HG03039 (cell line): ENCODE measurements around the gene PDE6A.
A peak's percentile ranks its signal among the peaks of the same experiment; 100 is the strongest.
"Not testable (repeated sequence)": the region's sequence is repeated elsewhere in the genome, so short reads cannot be mapped to it uniquely, and the experiment has no call there.

Source experiments
- ATAC-seq: cut with Tn5 transposase; IDR thresholded peaks from one replicate; pipeline ENCODE4 v1.9.1; 2021; ENCODE audit warnings: mild to moderate bottlenecking, moderate library complexity; ENCODE audit not compliant: unreplicated experiment

PDE6A gene

DNA sequence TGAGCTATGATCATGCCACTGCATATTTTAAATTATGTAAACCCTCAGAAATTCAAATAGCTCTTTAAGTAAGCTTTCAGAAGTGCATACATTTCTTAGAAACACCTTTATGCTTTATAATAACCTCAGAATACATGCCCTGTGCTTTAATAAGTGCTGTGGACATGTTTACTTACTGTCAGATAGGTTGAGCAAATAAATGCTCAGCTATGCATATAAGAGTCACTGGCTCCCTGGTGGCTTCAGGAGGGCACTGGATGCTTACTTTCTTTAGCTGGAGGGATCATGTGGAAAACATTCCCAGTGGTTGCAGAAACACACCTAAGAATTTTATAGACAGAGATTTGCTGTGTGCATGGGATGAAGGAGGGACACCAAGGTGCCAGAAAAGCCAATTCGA is 74.4 kb downstream of the PDE6A start:
- ATAC-seq, result no peak

DNA sequence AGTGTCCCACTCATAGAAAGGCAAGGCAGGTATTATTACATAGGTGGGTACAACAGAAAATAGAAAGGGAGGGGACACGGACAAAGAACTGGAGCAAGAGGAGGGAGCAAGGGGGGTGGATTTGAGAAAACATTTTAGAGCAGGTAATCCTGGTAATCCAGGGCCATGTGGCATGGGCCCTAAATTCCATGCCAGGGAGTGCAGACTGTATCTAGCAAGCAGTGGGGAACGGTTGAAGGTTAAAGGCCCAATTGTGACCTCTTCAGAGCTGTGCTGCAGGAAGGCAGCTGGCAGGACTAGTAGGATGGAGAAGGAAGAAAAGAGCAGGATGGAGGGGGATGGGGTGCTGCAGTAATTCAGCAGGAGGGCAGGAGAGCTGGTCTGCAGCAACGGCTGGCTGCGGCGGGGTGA is 75.2 kb downstream of the PDE6A start:
- ATAC-seq, result no peak

DNA sequence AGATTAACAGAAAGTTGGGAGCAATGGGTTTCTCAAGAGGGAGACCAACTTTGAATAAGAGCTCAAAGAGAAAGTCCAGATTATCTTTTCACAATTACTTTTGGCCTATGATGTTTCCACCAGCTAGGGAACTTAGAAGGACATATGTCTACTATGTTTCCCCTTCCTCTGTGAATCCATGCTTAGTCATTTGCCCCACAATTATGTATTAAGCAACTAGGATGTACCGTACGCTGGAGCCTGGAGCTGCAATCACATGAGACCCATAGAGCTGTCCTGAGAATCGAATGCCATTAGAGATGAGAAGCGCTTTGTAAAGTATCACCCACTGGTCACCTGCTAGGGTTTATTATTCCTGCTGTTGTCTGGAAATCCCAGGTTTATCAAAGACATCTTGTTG is 78.8 kb downstream of the PDE6A start:
- ATAC-seq, result no peak

- ATAC-seq, result no peak
Measured at GRCh38 chr5:149863830-149864229, 80.8 kb downstream of the PDE6A start.

DNA sequence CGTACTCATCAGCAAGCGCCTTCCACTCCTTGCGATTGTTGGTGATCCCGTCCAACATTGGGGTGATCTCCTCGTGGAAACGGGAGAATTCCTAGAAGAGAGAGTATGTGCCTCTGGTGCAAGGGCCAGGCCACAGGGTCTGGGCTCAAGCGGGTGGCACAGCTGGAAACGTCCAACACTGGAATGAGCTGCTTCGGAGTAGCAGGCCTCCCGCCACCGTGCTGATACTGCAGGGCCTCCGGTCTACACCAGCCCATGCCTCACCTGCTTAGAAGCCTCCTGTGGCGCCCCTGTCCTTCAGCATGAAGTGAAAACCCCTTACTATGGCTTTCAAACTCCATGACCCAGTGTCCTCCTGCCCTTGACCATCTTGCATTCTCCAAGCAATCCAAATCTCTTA is 81.4 kb downstream of the PDE6A start:
- no peak for ATAC-seq

GRCh38 chr5:149860801-149861322 is 83.7 kb downstream of the PDE6A start:
- ATAC-seq, result peak; percentile 77

- no peak for ATAC-seq
Measured at GRCh38 chr5:149859746-149860145, 84.8 kb downstream of the PDE6A start.

- not testable (repeated sequence) for ATAC-seq
Measured at GRCh38 chr5:149858481-149858880, 86.1 kb downstream of the PDE6A start.

- ATAC-seq, result no peak
Measured at GRCh38 chr5:149857499-149857898, 87.1 kb downstream of the PDE6A start.

- ATAC-seq, result no peak
Measured at GRCh38 chr5:149855366-149855765, 89.2 kb downstream of the PDE6A start.

DNA sequence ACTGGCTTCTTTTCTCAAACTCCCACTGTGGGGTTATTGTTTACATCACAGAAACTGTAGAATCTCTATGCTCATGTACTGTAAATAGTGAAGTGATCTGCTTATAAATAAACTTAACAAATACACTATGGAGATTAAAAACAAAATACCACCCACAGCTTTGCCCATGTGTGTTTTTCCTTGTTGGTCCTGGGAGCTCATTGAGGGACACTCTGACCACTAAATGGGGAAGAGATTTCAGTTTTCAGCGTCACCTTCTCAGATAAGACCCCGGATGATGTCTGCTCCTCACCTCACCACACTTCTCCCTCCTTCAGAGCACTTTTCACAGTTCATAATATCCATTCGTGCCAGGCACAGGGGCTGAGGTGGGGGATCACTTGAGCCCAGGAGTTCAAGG is 89.7 kb downstream of the PDE6A start:
- no peak for ATAC-seq

DNA sequence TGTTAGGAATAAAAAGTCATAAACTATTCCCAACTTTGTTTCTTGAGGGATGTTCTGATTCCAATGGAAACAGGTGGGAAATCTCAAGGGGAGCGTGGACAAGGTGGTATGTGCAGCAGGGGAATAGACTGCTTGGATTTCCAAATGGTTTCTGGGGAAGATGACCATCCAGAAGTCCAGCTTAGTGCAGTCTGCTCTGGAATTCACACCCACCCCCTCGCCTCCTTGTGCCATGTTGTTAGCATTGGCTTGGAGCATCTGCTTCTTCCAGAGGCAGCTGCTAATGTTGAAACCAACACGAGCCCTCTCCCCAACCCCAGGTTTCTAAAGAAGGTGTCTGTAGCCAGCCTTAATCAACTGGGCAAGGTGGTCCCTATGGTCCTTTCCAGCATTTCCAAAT is 90.9 kb downstream of the PDE6A start:
- no peak for ATAC-seq

GRCh38 chr5:149853331-149853648 is 91.3 kb downstream of the PDE6A start:
- no peak for ATAC-seq

DNA sequence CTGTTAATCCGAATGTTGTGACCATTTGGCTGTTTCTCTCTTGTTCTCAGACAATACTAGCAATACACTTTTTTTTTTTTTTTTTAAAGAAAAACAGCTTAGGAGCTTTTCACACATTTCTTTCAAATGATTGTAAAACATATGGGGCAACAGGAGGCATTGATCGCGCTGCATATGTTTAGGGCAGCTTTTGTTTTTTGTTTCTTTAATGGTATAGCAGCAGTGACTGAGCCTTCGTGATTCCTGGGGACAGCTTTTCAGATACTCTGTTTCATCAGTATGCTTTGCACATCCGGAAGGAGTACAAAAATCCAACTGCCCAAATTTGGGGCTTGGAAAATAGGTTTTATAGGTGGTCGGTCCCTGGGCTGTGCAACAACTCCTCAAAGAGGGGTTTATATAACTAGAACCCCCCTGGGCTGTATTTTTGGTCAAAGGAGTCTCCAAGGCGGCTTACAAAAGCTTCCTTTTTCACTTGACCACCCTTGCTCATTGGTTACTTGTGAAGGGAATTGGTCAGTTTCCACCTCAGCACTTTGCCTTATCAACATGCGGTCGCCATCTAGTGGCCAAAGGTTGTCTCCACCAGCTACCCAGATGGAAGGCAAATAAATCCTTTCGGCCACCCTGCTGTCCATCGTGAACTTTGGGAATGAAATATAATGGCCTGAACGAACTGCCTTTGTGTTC is 91.8 kb downstream of the PDE6A start:
- no peak for ATAC-seq

GRCh38 chr5:149851211-149851610 is 93.4 kb downstream of the PDE6A start:
- no peak for ATAC-seq

GRCh38 chr5:149849966-149850910 is 94.4 kb downstream of the PDE6A start:
- no peak for ATAC-seq

DNA sequence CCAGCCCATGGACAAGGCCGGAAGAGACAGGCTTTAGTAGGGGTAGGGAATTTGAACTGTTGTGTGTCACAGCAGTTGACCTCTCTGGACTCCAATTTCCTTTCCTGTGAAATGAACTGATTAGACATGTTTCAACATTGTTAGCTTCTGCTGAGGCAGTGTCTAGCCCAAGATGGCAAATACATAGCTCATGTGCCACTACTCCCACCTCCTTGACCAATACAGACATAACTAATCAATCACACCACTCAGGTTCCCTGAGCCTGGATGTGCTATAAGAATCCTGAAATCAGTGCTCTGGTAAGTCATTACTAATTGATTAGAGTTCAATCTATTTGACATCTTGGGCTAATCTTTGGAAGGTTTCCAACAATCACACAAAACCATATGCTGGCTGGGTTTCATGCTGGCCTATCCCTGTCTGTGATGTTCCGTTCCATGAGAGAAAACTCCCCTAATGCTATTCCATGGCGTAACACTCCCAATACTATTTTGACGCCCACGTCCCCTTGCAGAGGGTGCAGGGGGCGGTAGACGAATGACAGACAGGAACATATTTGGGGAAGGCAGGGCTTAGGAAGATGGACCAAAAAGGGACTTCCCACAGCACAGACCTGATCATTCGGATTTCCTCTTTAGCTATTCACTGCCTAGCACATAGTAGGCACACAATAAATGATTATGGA is 95.2 kb downstream of the PDE6A start:
- ATAC-seq, result no peak

DNA sequence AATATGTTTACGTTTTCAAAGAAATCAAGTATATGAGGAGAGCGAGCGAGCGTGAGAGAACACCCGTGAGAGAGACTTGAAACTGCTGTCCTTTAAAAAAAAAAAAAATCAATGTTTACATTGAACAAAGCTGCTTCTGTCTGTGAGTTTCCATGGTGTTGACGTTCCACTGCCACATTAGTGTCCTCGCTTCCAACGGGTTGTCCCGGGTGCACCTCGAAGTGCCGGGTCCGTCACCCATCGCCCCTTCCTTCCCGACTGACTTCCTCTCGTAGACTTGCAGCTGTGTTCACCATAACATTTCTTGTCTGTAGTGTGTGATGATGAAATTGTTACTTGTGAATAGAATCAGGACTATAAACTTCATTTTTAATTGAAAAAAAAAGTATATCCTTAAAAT is 97.0 kb downstream of the PDE6A start:
- no peak for ATAC-seq

GRCh38 chr5:149846021-149846420 is 98.6 kb downstream of the PDE6A start:
- no peak for ATAC-seq

GRCh38 chr5:149845601-149846000 is 99.0 kb downstream of the PDE6A start:
- no peak for ATAC-seq
